Hepatocyte (in vitro differentiated cells): ENCODE measurements around the gene PRKAG2. TPM values are rescaled to one million over a fixed set of nuclear protein-coding genes. Genes with fewer than 3 reads are reported as not detected.
A peak's percentile ranks its signal among the peaks of the same experiment; 100 is the strongest.

Experiments
- DNase-seq: peaks from one replicate; pipeline ENCODE4 v3.0.0-alpha.2; 2016; ENCODE audit warnings: low spot score
- H2AFZ ChIP-seq: fragments of 200-600 bp; sonication (generic); 2 replicates; pipeline ENCODE4 v1.6.0; 2016; ENCODE audit warnings: antibody characterized with exemption, mild to moderate bottlenecking
- H3K27ac ChIP-seq: fragments of 200-600 bp; sonication (generic); 2 replicates; pipeline ENCODE4 v1.5.1; 2016; ENCODE audit warnings: mild to moderate bottlenecking
- H3K27me3 ChIP-seq: fragments of 200-600 bp; sonication (generic); 2 replicates; pipeline ENCODE4 v1.6.1; 2016
- H3K36me3 ChIP-seq: fragments of 200-600 bp; sonication (generic); replicated peaks from 2 replicates; pipeline ENCODE4 v1.5.1; 2016; ENCODE audit warnings: low read depth; ENCODE audit not compliant: insufficient read depth
- H3K4me1 ChIP-seq: fragments of 200-600 bp; sonication (generic); 2 replicates; pipeline ENCODE4 v1.5.1; 2016; ENCODE audit warnings: mild to moderate bottlenecking, moderate library complexity; ENCODE audit not compliant: insufficient read depth
- H3K4me2 ChIP-seq: fragments of 200-600 bp; sonication (generic); 2 replicates; pipeline ENCODE4 v1.6.0; 2016
- H3K4me3 ChIP-seq: fragments of 200-600 bp; sonication (generic); 2 replicates; pipeline ENCODE4 v1.5.1; 2016; ENCODE audit warnings: mild to moderate bottlenecking
- H3K79me2 ChIP-seq: fragments of 200-600 bp; sonication (generic); 2 replicates; pipeline ENCODE4 v1.6.0; 2017; ENCODE audit warnings: mild to moderate bottlenecking
- H3K9me2 ChIP-seq: fragments of 200-600 bp; sonication (generic); replicated peaks from 2 replicates; pipeline ENCODE4 v1.6.0; 2017; ENCODE audit warnings: mild to moderate bottlenecking; ENCODE audit not compliant: insufficient read depth
- H3K9me3 ChIP-seq: fragments of 200-600 bp; sonication (generic); 2 replicates; pipeline ENCODE4 v1.5.1; 2016; ENCODE audit warnings: low read depth, mild to moderate bottlenecking
- H4K20me1 ChIP-seq: fragments of 200-600 bp; sonication (generic); 2 replicates; pipeline ENCODE4 v1.6.0; 2016; ENCODE audit warnings: mild to moderate bottlenecking; ENCODE audit not compliant: insufficient read depth, poor library complexity, severe bottlenecking
- EZH2 ChIP-seq: fragments of 200-600 bp; sonication (generic); IDR thresholded peaks from 2 replicates; pipeline ENCODE4 v1.6.1; 2016; ENCODE audit warnings: antibody characterized with exemption, mild to moderate bottlenecking, borderline replicate concordance
- EZH2phosphoT487 ChIP-seq: fragments of 200-600 bp; sonication (generic); IDR thresholded peaks from one replicate; pipeline ENCODE4 v1.6.1; 2018; ENCODE audit warnings: antibody characterized with exemption, mild to moderate bottlenecking, low read depth, moderate library complexity; ENCODE audit not compliant: unreplicated experiment, severe bottlenecking
- WGBS: methylation state at CpG from one replicate; pipeline ENCODE4 v1.1.6; 2016; ENCODE audit warnings: low lambda C conversion rate; ENCODE audit errors: missing lambda C conversion rate; 5-methylcytosine and 5-hydroxymethylcytosine counted together
- polyA plus RNA-seq: library from polyadenylated mRNA; unstranded; fragments of >200 nt; fragmentation: Nextera tagmentation; extraction: Ambion mirVana; gene quantifications from 2 replicates; pipeline ENCODE4 v1.2.1, GENCODE V29; 2016
- total RNA-seq: library from RNA; depleted of rRNA; stranded (reverse); fragments of >200 nt; gene quantifications from 2 replicates; pipeline ENCODE4 v1.2.3, GENCODE V29; 2014
- TF ChIP-seq, protein P1 (sequence below): fragments of 200-600 bp; sonication (generic); IDR thresholded peaks from 2 replicates; pipeline ENCODE4 v1.5.1; 2016; ENCODE audit warnings: antibody characterized with exemption, mild to moderate bottlenecking; ENCODE audit not compliant: poor library complexity

PRKAG2 gene
- total and polyA plus RNA-seq, 2 experiments from 2014 or later: 17.8 to 23.4 TPM

DNA sequence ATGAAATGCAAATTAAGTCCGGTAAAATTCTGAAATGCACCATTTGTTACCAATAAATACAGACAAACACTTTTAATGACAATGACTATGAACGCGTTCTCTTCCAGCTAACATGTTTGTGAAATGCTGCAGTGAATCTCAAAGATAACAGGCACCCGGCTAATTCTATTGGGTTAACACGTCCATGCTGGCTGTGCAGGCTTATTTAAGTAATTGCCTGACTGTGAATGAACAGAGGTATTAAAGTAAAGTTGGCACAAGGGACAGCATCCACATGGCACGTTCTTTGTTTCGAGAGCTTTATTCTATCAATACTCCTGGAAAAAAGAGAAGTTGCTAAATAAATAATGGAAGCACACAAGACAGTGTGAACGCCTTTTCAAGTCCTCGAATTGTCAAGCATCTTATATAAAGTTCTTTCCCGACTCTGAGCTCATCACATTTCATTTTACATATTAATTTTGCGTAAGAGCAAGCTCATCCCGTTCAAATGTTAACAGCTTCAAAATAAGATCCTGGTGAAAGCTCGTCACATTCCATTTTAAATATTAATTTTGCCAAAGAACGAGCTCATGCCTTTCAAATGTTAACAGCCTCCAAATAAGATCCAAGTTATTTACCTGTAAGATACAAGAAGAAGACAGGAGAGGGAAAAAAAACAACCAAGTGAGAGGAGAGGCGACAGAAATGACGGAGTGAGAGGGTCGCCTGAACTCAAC lies 245.9 kb downstream of the PRKAG2 start:
- no peaks in the 10 kb centered on the region for H3K36me3 ChIP-seq
- peaks cover 44% of the 10 kb centered on the region for H3K79me2 ChIP-seq
- H2AFZ ChIP-seq: peak overlapping the region; percentile 16
- peak overlapping the region; percentile 87 for H3K27ac ChIP-seq
- peak overlapping the region; percentile 70 for H3K4me3 ChIP-seq
- DNase-seq: no peak
- H3K9me2 ChIP-seq: no peaks in the 10 kb centered on the region
- peaks cover 11% of the 10 kb centered on the region for H3K4me1 ChIP-seq
- H4K20me1 ChIP-seq: peaks cover 4% of the 10 kb centered on the region
- H3K4me2 ChIP-seq: peak overlapping the region; percentile 80
- no peaks in the 10 kb centered on the region for H3K27me3 ChIP-seq
- 22% methylated on average over 17 of the region's 17 CpGs for WGBS
- peaks cover 4% of the 10 kb centered on the region for H3K9me3 ChIP-seq
- TF ChIP-seq EZH2 (no peak), EZH2phosphoT487 (no peak)
- TF ChIP-seq, protein P1, sequence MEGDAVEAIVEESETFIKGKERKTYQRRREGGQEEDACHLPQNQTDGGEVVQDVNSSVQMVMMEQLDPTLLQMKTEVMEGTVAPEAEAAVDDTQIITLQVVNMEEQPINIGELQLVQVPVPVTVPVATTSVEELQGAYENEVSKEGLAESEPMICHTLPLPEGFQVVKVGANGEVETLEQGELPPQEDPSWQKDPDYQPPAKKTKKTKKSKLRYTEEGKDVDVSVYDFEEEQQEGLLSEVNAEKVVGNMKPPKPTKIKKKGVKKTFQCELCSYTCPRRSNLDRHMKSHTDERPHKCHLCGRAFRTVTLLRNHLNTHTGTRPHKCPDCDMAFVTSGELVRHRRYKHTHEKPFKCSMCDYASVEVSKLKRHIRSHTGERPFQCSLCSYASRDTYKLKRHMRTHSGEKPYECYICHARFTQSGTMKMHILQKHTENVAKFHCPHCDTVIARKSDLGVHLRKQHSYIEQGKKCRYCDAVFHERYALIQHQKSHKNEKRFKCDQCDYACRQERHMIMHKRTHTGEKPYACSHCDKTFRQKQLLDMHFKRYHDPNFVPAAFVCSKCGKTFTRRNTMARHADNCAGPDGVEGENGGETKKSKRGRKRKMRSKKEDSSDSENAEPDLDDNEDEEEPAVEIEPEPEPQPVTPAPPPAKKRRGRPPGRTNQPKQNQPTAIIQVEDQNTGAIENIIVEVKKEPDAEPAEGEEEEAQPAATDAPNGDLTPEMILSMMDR: no peak

DNA sequence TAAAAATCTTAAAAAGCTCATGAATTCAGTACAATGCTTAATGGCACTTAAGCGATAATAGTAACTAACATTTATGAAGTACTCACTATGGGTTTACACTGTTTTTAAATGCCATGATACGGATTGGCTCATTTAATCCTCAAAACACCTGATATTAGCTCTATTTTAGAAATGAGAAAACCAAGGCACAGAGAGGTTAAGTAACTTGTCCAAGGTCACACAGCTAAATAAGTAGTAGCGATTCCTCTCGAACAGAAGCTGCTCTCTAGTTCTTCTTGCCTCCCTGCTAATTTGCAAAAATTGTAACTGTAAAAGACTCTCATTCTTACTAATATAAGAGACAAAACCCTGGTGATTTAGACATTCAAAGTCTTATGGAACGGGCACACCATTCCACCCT lies 246.6 kb downstream of the PRKAG2 start:
- Histone ChIP-seq H2AFZ (no peak overlapping the region), H3K79me2 (peaks cover 44% of the 10 kb centered on the region), H3K4me1 (peaks cover 11% of the 10 kb centered on the region), H3K27ac (no peak overlapping the region), H3K4me3 (no peak overlapping the region), H3K9me2 (no peaks in the 10 kb centered on the region), H3K36me3 (no peaks in the 10 kb centered on the region), H3K9me3 (peaks cover 4% of the 10 kb centered on the region), H3K4me2 (peak overlapping the region; percentile 80), H3K27me3 (no peaks in the 10 kb centered on the region), H4K20me1 (peaks cover 4% of the 10 kb centered on the region)
- DNase-seq: no peak
- WGBS: 93% methylated on average over 5 of the region's 5 CpGs
- TF ChIP-seq, protein P1: no peak
- no peak for TF ChIP-seq EZH2phosphoT487
- TF ChIP-seq EZH2: no peak

DNA sequence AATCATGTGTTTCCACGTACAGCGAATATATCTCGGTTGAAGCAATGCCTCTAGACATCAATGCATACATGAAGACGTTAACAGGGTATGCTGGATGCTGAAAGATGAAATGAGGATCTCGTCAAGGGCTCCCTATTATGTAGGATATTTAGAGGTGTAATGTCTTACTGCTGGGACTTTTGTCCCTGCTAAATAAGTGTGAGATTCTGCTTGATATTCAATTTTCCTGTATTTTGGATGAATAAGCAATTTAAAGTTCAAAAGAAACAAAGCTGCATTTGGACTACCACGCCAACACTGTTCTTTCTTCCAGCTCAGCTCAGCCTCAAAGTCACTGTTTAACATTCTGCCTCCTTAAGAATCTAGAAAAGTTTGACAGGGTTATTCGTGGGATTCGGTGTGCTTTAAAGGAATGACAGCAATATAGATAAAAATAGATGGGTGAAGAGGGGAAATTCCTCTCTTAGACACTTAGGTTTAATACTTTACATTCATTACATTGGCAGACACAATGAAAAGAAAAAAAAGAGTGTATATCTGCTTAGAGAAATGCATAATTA lies 247.1 kb downstream of the PRKAG2 start:
- Histone ChIP-seq H3K27me3 (no peaks in the 10 kb centered on the region), H3K4me2 (peak overlapping the region; percentile 80), H3K27ac (no peak overlapping the region), H3K36me3 (no peaks in the 10 kb centered on the region), H2AFZ (no peak overlapping the region), H3K4me1 (peaks cover 11% of the 10 kb centered on the region), H4K20me1 (peaks cover 4% of the 10 kb centered on the region), H3K4me3 (no peak overlapping the region), H3K79me2 (peaks cover 48% of the 10 kb centered on the region), H3K9me3 (peaks cover 4% of the 10 kb centered on the region), H3K9me2 (no peaks in the 10 kb centered on the region)
- no peak for DNase-seq
- WGBS: 89% methylated on average over 8 of the region's 8 CpGs
- no peak for TF ChIP-seq EZH2
- no peak for TF ChIP-seq EZH2phosphoT487
- TF ChIP-seq, protein P1: no peak
